Fibroblast of pulmonary artery (primary cell): ENCODE data around the gene CFAP53.
A peak's percentile ranks its signal among the peaks of the same experiment; 100 is the strongest.
"Not testable (repeated sequence)": the region's sequence is repeated elsewhere in the genome, so short reads cannot be mapped to it uniquely, and the experiment has no call there.

ENCODE experiments used
- DNase-seq: peaks from one replicate; pipeline ENCODE4 v3.0.0-alpha.2; 2010; ENCODE audit warnings: low read depth
- H3K4me3 ChIP-seq: replicated peaks from 2 replicates; pipeline ENCODE4 v1.5.1; 2011; ENCODE audit warnings: low read depth, mild to moderate bottlenecking, control low read depth, low read length, moderate library complexity
- TF ChIP-seq, protein P1 (sequence below): IDR thresholded peaks from 2 replicates; pipeline ENCODE4 v1.5.1; 2011; ENCODE audit warnings: mild to moderate bottlenecking, control low read depth, low read length, inconsistent platforms; ENCODE audit errors: missing control alignments

Gene CFAP53

DNA sequence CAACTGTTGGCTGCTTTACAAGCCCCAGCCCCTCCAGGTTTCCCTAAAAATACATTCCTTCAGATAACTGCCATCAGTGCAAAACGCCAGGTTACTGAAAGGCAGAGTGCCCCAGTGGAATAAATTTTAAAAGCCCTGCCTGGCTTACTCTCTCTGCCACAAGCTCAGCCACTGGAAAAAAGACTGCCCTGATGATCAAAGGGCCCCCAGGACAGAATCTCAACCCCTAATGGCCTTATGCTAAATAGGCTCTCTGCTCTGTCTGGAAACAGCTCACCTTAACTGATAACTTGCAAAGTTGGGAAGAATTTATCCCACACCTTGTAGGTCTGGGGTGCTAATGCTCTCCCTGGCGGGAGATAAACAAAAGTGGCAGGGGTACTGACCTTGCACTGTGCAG, 33.9 kb downstream of the CFAP53 start:
- no peak for DNase-seq
- TF ChIP-seq, protein P1, sequence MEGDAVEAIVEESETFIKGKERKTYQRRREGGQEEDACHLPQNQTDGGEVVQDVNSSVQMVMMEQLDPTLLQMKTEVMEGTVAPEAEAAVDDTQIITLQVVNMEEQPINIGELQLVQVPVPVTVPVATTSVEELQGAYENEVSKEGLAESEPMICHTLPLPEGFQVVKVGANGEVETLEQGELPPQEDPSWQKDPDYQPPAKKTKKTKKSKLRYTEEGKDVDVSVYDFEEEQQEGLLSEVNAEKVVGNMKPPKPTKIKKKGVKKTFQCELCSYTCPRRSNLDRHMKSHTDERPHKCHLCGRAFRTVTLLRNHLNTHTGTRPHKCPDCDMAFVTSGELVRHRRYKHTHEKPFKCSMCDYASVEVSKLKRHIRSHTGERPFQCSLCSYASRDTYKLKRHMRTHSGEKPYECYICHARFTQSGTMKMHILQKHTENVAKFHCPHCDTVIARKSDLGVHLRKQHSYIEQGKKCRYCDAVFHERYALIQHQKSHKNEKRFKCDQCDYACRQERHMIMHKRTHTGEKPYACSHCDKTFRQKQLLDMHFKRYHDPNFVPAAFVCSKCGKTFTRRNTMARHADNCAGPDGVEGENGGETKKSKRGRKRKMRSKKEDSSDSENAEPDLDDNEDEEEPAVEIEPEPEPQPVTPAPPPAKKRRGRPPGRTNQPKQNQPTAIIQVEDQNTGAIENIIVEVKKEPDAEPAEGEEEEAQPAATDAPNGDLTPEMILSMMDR, result no peak
- H3K4me3 ChIP-seq, result no peak overlapping the region

DNA sequence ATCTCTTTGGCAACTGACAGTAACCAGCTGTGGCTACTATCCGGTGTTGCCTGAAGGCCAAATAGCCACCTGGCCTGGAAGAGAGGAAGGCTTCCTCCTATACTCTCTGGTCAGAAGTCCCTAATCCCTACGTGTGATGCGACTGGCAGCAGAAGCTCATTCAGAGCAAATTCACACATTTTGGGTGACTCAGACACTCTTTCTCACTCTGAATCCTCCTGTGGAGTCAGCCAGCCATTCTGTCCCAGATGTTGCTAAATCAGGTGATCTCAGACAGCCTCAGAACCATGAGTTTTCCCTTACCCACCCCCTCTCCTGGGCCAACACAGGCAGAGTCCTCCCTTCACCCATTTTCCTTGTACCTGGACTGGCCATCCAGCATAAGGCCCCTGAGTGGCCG, 34.7 kb downstream of the CFAP53 start:
- DNase-seq, result no peak
- H3K4me3 ChIP-seq, result no peak overlapping the region
- TF ChIP-seq, protein P1, result no peak

DNA sequence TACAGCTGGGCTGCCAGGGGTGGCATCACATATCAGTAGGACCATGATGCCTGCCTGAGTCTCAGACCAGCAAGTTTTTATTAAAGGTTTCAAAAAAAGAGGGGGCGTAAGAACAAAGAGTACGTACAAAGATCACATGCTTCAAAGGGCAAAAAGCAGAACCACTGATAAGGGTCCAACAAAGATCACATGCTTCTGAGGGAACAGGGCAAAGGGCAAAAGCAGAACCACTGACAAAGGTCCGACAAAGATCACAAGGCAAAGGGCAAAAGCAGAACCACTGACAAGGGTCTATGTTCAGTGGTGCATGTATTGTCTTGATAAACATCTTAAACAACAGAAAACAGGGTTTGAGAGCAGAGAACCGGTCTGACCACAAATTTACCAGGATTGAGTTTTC, 46.0 kb downstream of the CFAP53 start:
- DNase-seq, H3K4me3 ChIP-seq: not testable (repeated sequence)

DNA sequence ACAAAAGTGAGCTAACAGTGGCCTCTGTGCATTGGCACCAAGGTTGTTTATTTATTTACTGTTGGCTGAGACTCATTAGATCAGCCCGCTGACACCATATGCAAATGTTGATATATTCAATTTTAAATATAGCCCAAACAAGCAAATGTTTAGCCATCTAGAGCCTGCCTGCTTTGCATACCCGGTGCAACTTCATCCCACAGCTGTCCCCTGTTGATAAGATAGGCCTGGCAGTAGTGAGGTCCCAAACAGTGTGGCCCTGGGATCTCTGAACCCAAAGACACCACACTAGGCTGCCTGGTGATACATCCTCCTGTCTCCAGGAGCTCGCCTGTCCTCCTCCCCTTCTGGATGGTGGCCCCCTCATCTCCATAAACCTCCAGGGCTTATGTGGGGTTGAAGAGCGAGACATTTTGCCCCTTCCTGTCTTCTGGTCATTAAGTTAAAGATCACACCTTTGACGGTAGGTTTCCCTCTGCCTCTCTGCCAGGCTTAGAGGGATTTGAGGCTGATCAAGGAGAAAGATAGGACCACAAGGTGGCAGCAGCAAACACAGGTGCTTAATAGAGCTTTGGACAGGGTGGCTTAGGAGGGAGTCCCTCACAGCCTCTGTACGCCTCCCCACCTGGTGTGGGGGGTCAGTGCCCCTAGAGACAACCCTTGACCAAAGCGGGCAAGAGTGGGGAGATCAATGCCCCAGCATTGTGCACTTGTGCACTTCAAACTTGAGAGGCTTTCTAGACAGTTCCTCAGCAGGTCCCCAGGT, 47.7 kb downstream of the CFAP53 start:
- no peak overlapping the region for H3K4me3 ChIP-seq
- DNase-seq, result peak; percentile 45
- TF ChIP-seq, protein P1, result peak; percentile 52

DNA sequence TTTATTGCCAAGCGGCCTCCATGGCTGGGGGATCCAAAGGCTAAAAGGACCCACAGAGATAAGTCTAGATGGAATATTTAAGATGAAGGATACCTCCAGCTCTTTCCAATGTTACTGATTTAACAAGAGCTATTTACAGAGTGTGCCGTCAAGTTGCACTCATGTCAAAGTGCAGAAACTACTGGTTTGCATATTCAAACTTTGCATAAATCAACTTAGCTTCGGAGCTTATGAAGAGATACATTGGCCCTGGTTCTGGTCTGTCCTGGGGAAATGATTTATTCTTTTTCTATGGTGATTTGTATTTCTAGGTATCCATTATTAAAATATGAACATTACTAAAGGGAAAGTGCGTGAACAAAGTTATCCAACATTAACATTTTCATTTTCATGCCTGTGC, 57.0 kb downstream of the CFAP53 start:
- H3K4me3 ChIP-seq, result no peak overlapping the region
- TF ChIP-seq, protein P1, result no peak
- no peak for DNase-seq

DNA sequence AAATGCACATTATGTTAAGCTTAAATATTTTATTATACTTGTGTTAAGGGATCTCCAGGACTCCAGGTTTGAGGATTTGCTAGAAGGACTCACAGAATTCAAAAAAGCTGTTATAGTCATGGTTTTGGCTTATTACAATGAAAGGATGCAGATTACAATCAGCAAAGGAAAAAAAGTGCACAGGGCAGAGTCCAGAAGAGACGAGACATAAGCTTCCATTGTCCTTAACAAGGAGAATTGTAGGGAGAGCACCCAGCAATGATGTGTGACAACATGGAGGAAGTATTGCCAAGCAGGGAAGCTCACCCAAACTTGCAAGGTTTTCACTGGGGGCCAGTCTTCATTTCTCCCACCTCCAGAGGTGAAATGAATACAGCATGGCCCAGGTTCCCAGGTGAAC, 58.6 kb downstream of the CFAP53 start:
- TF ChIP-seq, protein P1, result no peak
- DNase-seq, result no peak
- H3K4me3 ChIP-seq, result no peak overlapping the region

DNA sequence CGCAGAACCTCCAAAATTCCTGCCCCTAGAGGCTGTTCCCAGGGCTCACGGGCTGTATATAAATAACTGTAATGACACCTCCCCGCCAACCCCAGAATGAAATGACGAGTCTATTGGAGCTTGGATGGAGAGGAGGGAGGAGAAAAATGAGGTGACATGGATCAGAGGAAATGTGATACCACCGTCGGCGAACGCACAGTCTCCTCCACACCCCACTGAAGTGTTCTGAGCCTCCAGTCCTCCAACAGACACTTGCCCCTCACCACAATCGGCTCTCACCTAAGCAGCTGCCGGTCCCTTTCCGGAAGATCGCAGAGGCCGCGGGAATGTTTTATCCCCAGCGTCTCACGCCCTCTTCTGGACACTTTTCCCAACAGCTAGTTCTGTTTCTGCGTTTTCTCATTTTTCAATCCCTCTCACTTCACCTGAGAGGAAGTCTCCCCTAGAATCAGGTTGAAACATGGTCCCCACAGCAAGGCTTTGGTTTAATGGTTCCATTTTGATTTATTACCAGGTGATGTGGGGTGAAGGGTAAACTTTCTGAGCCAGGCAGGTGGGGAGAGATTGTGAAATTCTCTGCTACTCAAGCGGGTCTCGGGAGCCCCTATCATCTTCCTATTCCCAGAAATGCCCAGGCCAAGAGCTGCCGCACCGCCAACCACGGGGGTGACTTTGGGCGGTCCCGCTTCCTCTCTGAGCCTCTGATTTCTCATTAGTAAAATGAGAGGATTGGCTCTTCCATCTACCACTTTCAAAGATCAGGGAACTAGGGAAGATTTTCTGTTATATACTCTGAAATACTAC, 62.3 kb downstream of the CFAP53 start:
- TF ChIP-seq, protein P1, result peak; percentile 68
- DNase-seq, result peak; percentile 39
- H3K4me3 ChIP-seq, result no peak overlapping the region
